ENCODE measurements around the gene LZTR1. TPM values are rescaled to one million over a fixed set of nuclear protein-coding genes. Genes with fewer than 3 reads are reported as not detected.
A peak's percentile ranks its signal among the peaks of the same experiment; 100 is the strongest.

LZTR1 gene
- total and polyA plus RNA-seq, 2 donors (not counting 3 experiments of a cell fraction or from before 2014, with no cell fraction given), result 56.6 to 86.8 TPM

- Histone ChIP-seq H3K9ac (replicated peaks; ENCODE audit: extremely low read depth, insufficient read depth, low read length) (peak within 1 kb of the TSS; percentile 88), H3K79me2 (ENCODE audit: control insufficient read depth, insufficient read depth, low read length) (peaks cover 20% of the 10 kb centered on the region), H2AFZ (ENCODE audit: low read depth, low read length) (peak within 1 kb of the TSS; percentile 79), H3K9me1 (replicated peaks; ENCODE audit: control insufficient read depth, extremely low read depth, insufficient read depth, low read length) (no peaks in the 10 kb centered on the region), H3K4me3 (replicated peaks in 1 of 3; ENCODE audit: insufficient read depth in 1 of 3, low read depth in 1 of 3, low read length in 3 of 3) (peak within 1 kb of the TSS; percentile 77 to 86 (median 86)), H3K4me2 (ENCODE audit: insufficient read depth, low read length) (peak within 1 kb of the TSS; percentile 81), H4K20me1 (replicated peaks; ENCODE audit: control insufficient read depth, extremely low read depth, insufficient read depth, low read length) (no peaks in the 10 kb centered on the region), H3K4me1 (ENCODE audit: control insufficient read depth, extremely low read depth, insufficient read depth, low read length) (peaks cover 22% of the 10 kb centered on the region), H3K36me3 (ENCODE audit: control insufficient read depth in 2 of 2, extremely low read depth in 1 of 2, insufficient read depth in 2 of 2, low read length in 2 of 2) (peaks cover 5 to 7% of the 10 kb centered on the region in 2 experiments), H3K27ac (ENCODE audit: insufficient read depth, low read depth, low read length) (peak within 1 kb of the TSS; percentile 88), H3K9me3 (replicated peaks; ENCODE audit: control insufficient read depth, insufficient read depth, low read length) (no peaks in the 10 kb centered on the region), H3K27me3 (ENCODE audit: control insufficient read depth in 2 of 2, insufficient read depth in 2 of 2, low read length in 2 of 2) (no peaks in the 10 kb centered on the region)
- TF ChIP-seq FOS (IDR thresholded peaks at IDR 0.05; ENCODE audit: borderline replicate concordance, insufficient read depth, low read length), result no peak
- peak; percentile 96 for TF ChIP-seq POLR2AphosphoS5 (IDR thresholded peaks at IDR 0.05; ENCODE audit: insufficient read depth, low read depth, low read length)
- peak; percentile 37 for TF ChIP-seq MYC (IDR thresholded peaks at IDR 0.05; ENCODE audit: low read depth, low read length)
- no peak for TF ChIP-seq EZH2 (IDR thresholded peaks at IDR 0.05; ENCODE audit: borderline replicate concordance, low read depth, low read length, severe bottlenecking)
- TF ChIP-seq, protein P1, sequence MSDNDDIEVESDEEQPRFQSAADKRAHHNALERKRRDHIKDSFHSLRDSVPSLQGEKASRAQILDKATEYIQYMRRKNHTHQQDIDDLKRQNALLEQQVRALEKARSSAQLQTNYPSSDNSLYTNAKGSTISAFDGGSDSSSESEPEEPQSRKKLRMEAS (IDR thresholded peaks at IDR 0.05; ENCODE audit: insufficient read depth, insufficient read length), result peak; percentile 90
- no peak for TF ChIP-seq JUN (IDR thresholded peaks at IDR 0.05; ENCODE audit: borderline replicate concordance, insufficient read depth, insufficient read length, low read depth)
- TF ChIP-seq POLR2A (IDR thresholded peaks at IDR 0.05; ENCODE audit: low read depth, low read length), result peak; percentile 85
- no peak for TF ChIP-seq CTCF (IDR thresholded peaks at IDR 0.05; ENCODE audit: extremely low read depth in 1 of 2, insufficient read depth in 1 of 2, low read depth in 1 of 2, low read length in 2 of 2)
- TF ChIP-seq GATA2 (IDR thresholded peaks at IDR 0.05; ENCODE audit: insufficient read depth, insufficient read length, low read depth, low read length), result no peak
- intact Hi-C loops (cut with micrococcal nuclease), result loop anchor here (1.0 to 5.0 kb wide), 5 partner anchors 13 to 114 kb away; partner anchors contain the start of genes CRKL, LRRC74B and LZTR1
- POLR2A ChIA-PET, result interaction anchor here (2.3 kb wide), 1 partner anchor 20 kb away, joined by 10 read pairs; the partner anchor contains the start of gene LZTR1
- dilution Hi-C loops (cut with MboI; ENCODE audit: extremely low pct_ligation_motif_present, low sequenced_read_pairs), result no loop called here
- FAIRE-seq, result peak; percentile 94
- CTCF ChIA-PET, result interaction anchor here (1.3 to 2.8 kb wide), 3 partner anchors 12 to 117 kb away, joined by 6 to 19 read pairs (median 9); partner anchors contain the start of gene LZTR1
- peak; percentile 95 for DNase-seq (ENCODE audit: low read depth, low spot score)
- TSS peak; percentile 41 for BruUV-seq (replicated peaks)
Measured at GRCh38 chr22:21001601-21002325, 19.7 kb downstream of the LZTR1 start, which contains the start of gene THAP7. TSS of gene THAP7 (minus strand) at chr22:21002118. CDS start at chr22:21001911, 207 bp downstream.

All from endothelial cell of umbilical vein (primary cell).